Esophagus muscularis mucosa (tissue), 4 donors: ENCODE results near the gene MMP17. TPM values are rescaled to one million over a fixed set of nuclear protein-coding genes. Genes with fewer than 3 reads are reported as not detected.

Experiments
- DNase-seq: peaks from one replicate; pipeline ENCODE4 v3.0.0-alpha.2; 2017; ENCODE audit errors: extremely low spot score
- H3K27ac ChIP-seq, 4 donors: fragments of 200-600 bp; sonication (generic); replicated peaks in 1 of 4; 1 replicate in 3 of 4; 2 replicates in 1 of 4; pipeline ENCODE4 v1.5.1; 2016 to 2019; ENCODE audit warnings: mild to moderate bottlenecking in 1 of 4
- H3K27me3 ChIP-seq, 4 donors: fragments of 200-600 bp; sonication (generic); one replicate each; pipeline versions ENCODE4 v1.5.1 to v1.6.0; 2016 to 2019
- H3K36me3 ChIP-seq, 4 donors: fragments of 200-600 bp; sonication (generic); one replicate each; pipeline ENCODE4 v1.5.1; 2016 to 2019
- H3K4me1 ChIP-seq, 4 donors: fragments of 200-600 bp; sonication (generic); one replicate each; pipeline ENCODE4 v1.5.1; 2016 to 2019
- H3K4me3 ChIP-seq, 4 donors: fragments of 200-600 bp; sonication (generic); 1 replicate in 2 of 4; 2 replicates in 2 of 4; pipeline ENCODE4 v1.5.1; 2016 to 2019; ENCODE audit warnings: mild to moderate bottlenecking in 4 of 4, moderate library complexity in 1 of 4
- H3K9me3 ChIP-seq, 4 donors: fragments of 200-600 bp; sonication (generic); 1 replicate in 3 of 4; 2 replicates in 1 of 4; pipeline ENCODE4 v1.5.1; 2016 to 2019
- EP300 ChIP-seq: sonication (generic); formaldehyde crosslinking; IDR thresholded peaks from one replicate; pipeline ENCODE4 v1.6.1; 2017; ENCODE audit warnings: antibody characterized with exemption
- POLR2A ChIP-seq: fragments of 450-650 bp; IDR thresholded peaks from one replicate; pipeline ENCODE4 v1.6.1; 2017; ENCODE audit warnings: antibody characterized with exemption, moderate library complexity, mild to moderate bottlenecking, low read depth
- POLR2AphosphoS5 ChIP-seq, 2 donors: sonication (generic); formaldehyde crosslinking; IDR thresholded peaks; one replicate each; pipeline ENCODE4 v1.6.1; 2017; ENCODE audit warnings: antibody characterized with exemption in 2 of 2
- WGBS: methylation state at CpG from one replicate; pipeline ENCODE4 v1.1.5; 2018; 5-methylcytosine and 5-hydroxymethylcytosine counted together
- intact Hi-C: fragments of 100-400 bp; cut with DNase I; formaldehyde crosslinking; loops from one replicate; pipeline ENCODE4 v1.15.1; 2023
- total RNA-seq, 4 donors: library from RNA; depleted of rRNA; stranded (reverse); fragments of >200 nt; gene quantifications; one replicate each; pipeline versions ENCODE4 v1.1.0 to v1.2.1, GENCODE V29; 2016
- TF ChIP-seq, protein P1 (sequence below), 3 experiments: fragments of 200-600 bp in 2 of 3; fragments of 450-650 bp in 1 of 3; sonication (generic) in 2 of 3; IDR thresholded peaks; one replicate each; pipeline ENCODE4 v1.5.1; 2017 to 2019; ENCODE audit warnings: antibody characterized with exemption in 3 of 3, mild to moderate bottlenecking in 2 of 3, moderate library complexity in 1 of 3

The MMP17 gene
- total RNA-seq, 4 donors from 2014 or later = 2.5 to 5.8 (median 5.1) TPM

DNA sequence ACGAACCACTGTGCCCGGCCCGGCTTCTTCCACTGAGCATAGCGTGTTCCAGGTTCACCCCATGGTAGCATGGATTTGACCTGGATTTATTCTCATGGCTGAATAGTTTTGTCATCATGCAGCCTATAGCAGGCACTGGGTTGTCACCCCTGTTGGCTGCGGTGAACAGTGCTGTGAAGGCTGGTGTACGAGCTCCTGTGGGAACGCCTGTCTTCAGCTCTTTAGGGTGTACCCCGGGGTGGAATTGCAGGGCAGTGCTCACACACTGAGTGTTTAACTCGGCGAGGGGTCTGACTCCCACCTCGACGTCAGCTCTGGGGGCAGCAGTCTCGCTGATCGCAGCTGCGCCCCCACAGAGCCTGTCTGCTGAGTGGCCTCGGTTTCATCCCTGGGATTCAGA, 15.3 kb downstream of the MMP17 start:
- DNase-seq = no peak
- intact Hi-C loops = no loop called here
- no peak overlapping the region for H3K4me3 ChIP-seq
- H3K4me1 ChIP-seq = no peaks in the 10 kb centered on the region
- H3K9me3 ChIP-seq = no peaks in the 10 kb centered on the region
- no CpG with 5 or more reads among the region's 16 CpGs for WGBS
- TF ChIP-seq EP300 = no peak
- no peak for TF ChIP-seq POLR2AphosphoS5 (IDR thresholded peaks at IDR 0.05)
- no peak for TF ChIP-seq POLR2A
- peaks cover 0 to 9% (median 0%) of the 10 kb centered on the region in 4 donors for H3K27me3 ChIP-seq
- no peak overlapping the region for H3K27ac ChIP-seq
- peaks cover 0 to 29% (median 0%) of the 10 kb centered on the region in 4 donors for H3K36me3 ChIP-seq

DNA sequence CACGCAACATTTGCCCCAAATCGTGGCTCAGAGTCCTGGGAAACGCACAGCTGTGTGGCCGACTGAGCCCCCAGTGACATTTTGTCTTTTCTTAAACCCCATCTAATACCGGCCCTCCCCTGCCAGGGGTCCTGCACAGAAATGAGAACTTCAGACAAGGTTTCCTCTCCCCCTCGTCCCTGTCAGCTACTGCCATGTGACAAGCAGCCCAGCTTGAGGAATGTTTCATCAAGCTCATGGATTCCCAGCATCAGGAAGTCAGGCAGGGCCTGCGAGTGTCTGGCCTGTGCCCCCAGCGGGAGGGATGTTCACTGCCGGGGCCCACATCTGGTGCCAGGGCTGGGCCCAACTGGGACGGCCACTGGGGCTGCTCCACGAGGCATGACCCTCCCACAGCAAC, 15.9 kb downstream of the MMP17 start:
- WGBS = 91% methylated on average over 7 of the region's 11 CpGs
- H3K36me3 ChIP-seq = peaks cover 0 to 29% (median 0%) of the 10 kb centered on the region in 4 donors
- peaks cover 0 to 3% (median 0%) of the 10 kb centered on the region in 4 donors for H3K27me3 ChIP-seq
- no peak for DNase-seq
- no peak overlapping the region for H3K27ac ChIP-seq
- intact Hi-C loops = no loop called here
- H3K4me3 ChIP-seq = no peak overlapping the region
- H3K9me3 ChIP-seq = no peaks in the 10 kb centered on the region
- no peaks in the 10 kb centered on the region for H3K4me1 ChIP-seq
- TF ChIP-seq, protein P1, sequence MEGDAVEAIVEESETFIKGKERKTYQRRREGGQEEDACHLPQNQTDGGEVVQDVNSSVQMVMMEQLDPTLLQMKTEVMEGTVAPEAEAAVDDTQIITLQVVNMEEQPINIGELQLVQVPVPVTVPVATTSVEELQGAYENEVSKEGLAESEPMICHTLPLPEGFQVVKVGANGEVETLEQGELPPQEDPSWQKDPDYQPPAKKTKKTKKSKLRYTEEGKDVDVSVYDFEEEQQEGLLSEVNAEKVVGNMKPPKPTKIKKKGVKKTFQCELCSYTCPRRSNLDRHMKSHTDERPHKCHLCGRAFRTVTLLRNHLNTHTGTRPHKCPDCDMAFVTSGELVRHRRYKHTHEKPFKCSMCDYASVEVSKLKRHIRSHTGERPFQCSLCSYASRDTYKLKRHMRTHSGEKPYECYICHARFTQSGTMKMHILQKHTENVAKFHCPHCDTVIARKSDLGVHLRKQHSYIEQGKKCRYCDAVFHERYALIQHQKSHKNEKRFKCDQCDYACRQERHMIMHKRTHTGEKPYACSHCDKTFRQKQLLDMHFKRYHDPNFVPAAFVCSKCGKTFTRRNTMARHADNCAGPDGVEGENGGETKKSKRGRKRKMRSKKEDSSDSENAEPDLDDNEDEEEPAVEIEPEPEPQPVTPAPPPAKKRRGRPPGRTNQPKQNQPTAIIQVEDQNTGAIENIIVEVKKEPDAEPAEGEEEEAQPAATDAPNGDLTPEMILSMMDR (IDR thresholded peaks at IDR 0.05) = no peak
- TF ChIP-seq EP300 (no peak), POLR2AphosphoS5 (IDR thresholded peaks at IDR 0.05) (no peak), POLR2A (no peak)

DNA sequence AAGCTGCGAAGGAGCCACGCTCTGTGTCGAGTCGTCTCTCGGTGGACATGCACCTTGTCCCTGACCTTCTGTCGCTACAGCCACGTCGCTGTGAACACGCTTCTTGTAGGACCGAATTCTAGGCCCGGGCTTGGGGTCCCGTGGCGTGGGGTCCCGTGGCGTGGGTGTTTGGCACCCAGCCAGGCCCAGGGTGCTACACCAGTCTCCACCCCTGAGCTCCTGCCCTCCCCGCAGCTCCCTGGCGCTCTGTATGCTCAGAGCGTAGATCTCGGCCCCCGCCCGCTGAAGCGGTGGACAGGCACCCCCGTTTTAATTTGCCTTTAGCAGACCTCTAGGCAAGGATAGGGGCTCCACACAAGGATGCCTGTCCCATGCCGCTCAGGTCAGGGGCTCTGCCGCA, 16.5 kb downstream of the MMP17 start:
- peaks cover 0 to 29% (median 0%) of the 10 kb centered on the region in 4 donors for H3K36me3 ChIP-seq
- 94% methylated on average over 21 of the region's 25 CpGs for WGBS
- intact Hi-C loops = loop anchor here (5.0 kb wide), 1 partner anchor 103 kb away; the partner anchor contains the start of gene EP400

DNA sequence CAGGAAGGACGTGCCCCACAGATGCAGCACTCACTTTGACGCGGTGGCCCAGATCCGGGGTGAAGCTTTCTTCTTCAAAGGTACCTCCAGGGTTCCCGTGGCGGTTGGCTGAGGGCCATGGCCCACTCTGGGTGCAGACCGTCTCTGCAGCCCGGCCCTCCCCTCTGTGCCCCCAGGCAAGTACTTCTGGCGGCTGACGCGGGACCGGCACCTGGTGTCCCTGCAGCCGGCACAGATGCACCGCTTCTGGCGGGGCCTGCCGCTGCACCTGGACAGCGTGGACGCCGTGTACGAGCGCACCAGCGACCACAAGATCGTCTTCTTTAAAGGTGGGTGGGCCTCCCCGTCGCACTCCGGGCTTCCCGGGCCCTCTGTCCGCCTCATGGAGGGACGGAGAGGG, 16.9 kb downstream of the MMP17 start:
- 93% methylated on average over 14 of the region's 29 CpGs for WGBS
- Histone ChIP-seq H3K27ac (no peak overlapping the region), H3K4me1 (no peaks in the 10 kb centered on the region), H3K4me3 (no peak overlapping the region), H3K27me3 (peaks cover 0 to 8% (median 0%) of the 10 kb centered on the region in 4 donors), H3K36me3 (peaks cover 0 to 29% (median 0%) of the 10 kb centered on the region in 4 donors), H3K9me3 (no peaks in the 10 kb centered on the region)
- intact Hi-C loops = loop anchor here (5.0 kb wide), 1 partner anchor 102 kb away; the partner anchor contains the start of gene EP400
- no peak for TF ChIP-seq POLR2AphosphoS5 (IDR thresholded peaks at IDR 0.05)
- TF ChIP-seq EP300 = no peak
- no peak for TF ChIP-seq POLR2A
- TF ChIP-seq, protein P1 (IDR thresholded peaks at IDR 0.05) = no peak
- DNase-seq = no peak

More for the DNA sequence above, 16.5 kb downstream of the MMP17 start:
- Histone ChIP-seq H3K27ac (no peak overlapping the region), H3K27me3 (peaks cover 0 to 4% (median 0%) of the 10 kb centered on the region in 4 donors), H3K4me1 (no peaks in the 10 kb centered on the region), H3K4me3 (no peak overlapping the region), H3K9me3 (no peaks in the 10 kb centered on the region)
- no peak for DNase-seq
- TF ChIP-seq POLR2AphosphoS5 (IDR thresholded peaks at IDR 0.05) = no peak
- TF ChIP-seq POLR2A = no peak
- TF ChIP-seq, protein P1 (IDR thresholded peaks at IDR 0.05) = no peak
- no peak for TF ChIP-seq EP300

DNA sequence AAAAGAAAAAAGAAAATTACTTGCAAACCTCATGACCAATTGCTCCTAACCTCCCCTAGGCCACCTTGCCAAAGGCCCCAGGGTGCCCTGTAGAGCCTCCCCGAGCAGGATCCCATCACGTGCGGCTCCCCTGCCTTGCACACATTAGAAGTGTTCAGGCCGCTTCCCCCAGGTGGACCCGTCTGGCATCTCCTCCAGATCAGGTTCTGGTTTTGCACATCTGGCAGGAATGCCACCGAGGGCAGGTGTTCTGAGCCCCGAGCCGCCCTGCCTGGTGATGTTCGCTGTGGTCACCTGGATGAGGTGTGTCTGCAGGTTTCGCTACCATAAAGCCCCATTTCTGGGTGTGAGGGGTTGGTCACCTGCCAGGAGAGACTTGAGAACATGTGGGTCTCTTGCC, 19.3 kb downstream of the MMP17 start:
- no peak overlapping the region for H3K27ac ChIP-seq
- H3K27me3 ChIP-seq = peaks cover 0 to 26% (median 0%) of the 10 kb centered on the region in 4 donors
- peaks cover 0 to 22% (median 0%) of the 10 kb centered on the region in 4 donors for H3K36me3 ChIP-seq
- intact Hi-C loops = loop anchor here (5.0 kb wide), 1 partner anchor 100 kb away; the partner anchor contains the start of gene EP400
- H3K9me3 ChIP-seq = no peaks in the 10 kb centered on the region
- no peak overlapping the region for H3K4me3 ChIP-seq
- WGBS = 93% methylated on average over 10 of the region's 10 CpGs
- H3K4me1 ChIP-seq = peaks cover 0 to 10% (median 0%) of the 10 kb centered on the region in 4 donors
- no peak for DNase-seq
- TF ChIP-seq, protein P1 (IDR thresholded peaks at IDR 0.05) = no peak
- no peak for TF ChIP-seq POLR2A
- TF ChIP-seq EP300 = no peak
- TF ChIP-seq POLR2AphosphoS5 (IDR thresholded peaks at IDR 0.05) = no peak
